DMS 273 (cell line): ENCODE measurements around the gene LRMDA.

Source experiments
- DNase-seq: peaks from one replicate; lab custom pipeline; 2025; ENCODE audit not compliant: unreplicated experiment; lab: John Stamatoyannopoulos, UW

LRMDA gene

DNA sequence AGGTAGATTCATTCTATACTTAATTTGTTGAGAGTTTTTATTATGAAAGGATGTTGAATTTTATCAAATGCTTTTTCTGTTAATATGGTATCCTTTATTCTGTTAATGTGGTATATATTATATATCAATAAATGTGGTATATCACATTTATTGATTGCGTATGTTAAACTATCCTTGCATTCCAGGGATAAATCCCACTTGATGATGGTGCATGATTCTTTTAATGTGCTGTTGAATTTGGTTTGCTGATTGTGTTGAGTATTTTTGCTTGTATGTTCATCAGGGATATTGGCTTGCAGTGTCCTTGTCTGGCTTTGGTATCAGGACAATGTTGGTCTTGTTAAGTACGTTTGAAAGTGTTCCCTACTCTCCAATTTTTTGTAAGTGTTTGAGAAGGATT, 11.9 kb downstream of the LRMDA start:
- no peak for DNase-seq

DNA sequence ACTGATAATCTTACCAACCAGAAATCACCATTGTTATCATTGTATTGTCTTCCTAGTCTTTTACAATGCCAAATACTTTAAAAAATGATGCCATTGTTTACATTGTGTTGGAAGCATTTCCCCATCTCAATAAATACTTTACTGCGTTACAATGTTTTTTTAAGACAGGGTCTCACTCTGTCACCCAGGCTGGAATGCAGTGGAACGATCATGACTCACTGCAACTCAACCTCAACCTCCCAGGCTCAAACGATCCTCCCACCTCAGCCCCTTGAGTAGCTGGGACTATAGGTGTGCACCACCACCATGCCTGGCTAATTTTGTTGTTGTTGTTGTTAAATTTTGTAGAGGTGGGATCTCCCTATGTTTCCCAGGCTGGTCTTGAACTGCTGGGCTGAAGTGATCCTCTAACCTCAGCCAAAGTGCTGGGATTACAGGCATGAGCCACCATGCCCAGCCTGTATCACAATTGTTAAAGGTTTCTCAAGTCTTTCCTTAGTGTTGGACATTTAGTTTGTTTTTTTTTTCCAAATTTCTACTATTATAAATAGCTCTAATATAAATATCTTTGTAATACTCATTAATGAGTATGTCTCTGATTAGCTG, 13.5 kb downstream of the LRMDA start:
- no peak for DNase-seq

DNA sequence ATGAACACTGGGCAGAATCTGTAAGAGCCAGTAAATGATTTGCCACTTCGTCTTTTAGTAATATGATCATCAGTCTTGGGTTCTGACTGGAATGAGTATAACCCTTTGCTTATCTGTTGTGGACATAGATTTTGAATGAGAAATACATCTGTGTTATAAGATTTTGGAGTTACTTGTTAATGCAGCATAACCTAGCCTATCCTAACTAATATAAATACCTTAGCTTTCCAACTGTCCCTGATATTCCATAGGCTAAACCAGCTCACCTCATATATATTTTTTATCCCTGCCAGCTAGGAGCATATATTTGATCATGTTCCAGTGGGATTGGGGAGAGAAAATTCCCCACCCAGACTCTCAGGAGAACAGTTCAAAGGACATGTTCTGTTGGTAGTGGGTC, 15.1 kb downstream of the LRMDA start:
- DNase-seq, result no peak

DNA sequence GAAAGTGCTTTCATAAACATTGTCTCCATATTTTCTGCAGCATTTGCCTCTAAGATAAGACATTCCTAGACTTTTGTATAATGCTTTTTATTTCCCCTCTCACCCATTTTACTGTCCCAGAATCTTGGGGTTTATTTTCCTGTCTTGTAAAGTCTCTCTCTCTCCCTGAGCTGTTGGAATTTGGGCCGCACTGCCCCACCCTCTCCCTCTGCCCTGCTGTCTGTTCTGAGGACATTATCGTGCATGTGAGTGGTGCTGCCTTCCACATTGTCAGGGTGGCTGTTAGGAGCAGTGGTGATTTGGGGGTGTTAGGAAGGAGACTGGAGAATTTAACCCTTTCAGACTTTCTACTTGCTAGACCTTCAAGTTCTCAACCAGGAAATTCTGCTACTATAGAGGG, 16.7 kb downstream of the LRMDA start:
- DNase-seq, result no peak

DNA sequence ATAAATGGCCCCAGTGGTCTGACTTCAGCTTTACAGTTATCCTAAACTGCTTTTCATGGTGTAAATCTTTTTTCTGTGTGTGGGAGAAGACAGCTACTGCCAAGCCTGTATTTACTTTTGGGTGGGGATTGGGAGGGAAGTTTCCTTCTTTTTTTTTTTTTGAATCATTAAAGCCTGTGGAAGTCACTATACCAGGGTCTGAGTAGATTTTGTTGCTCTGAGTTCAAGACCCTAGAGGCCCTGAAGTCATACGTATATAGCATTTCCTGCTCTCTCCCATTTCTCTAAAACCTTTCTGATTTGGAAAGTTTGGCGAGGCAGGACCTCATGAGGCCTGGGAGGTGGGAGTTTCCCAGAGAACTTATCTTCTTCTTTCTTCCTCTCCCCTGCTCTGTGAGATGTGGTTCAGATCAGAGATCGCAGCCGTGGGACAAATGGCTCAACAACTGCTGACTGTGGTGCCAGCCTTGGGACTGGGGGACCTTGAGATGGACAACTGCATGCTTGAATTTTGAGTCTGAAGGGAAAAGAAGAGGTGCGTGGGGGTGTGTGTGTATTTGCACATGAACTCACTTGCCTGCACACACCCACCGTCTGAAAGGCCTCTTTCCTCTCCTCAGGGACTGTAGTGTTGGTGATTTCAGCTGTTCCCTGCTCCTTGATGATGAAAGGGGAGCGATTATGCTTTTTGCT, 18.1 kb downstream of the LRMDA start:
- no peak for DNase-seq

DNA sequence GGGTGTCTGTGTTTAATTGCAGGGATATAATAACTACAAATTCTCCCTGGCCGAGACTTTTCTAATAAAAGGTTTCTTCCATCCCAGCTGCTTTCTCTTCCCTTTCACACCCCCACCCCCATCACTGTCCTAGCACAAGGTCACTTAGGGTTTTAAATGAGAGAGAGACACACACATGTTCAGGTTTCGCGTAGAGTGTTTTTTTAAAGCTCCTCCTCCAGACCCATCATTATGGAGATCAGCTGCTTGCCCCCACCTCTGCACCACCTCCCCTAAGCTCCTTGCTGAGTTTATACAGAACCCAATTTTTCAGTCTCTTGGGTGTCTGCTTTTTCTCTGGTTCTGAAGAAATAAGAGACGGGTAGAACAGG, 18.6 kb downstream of the LRMDA start:
- DNase-seq, result no peak

DNA sequence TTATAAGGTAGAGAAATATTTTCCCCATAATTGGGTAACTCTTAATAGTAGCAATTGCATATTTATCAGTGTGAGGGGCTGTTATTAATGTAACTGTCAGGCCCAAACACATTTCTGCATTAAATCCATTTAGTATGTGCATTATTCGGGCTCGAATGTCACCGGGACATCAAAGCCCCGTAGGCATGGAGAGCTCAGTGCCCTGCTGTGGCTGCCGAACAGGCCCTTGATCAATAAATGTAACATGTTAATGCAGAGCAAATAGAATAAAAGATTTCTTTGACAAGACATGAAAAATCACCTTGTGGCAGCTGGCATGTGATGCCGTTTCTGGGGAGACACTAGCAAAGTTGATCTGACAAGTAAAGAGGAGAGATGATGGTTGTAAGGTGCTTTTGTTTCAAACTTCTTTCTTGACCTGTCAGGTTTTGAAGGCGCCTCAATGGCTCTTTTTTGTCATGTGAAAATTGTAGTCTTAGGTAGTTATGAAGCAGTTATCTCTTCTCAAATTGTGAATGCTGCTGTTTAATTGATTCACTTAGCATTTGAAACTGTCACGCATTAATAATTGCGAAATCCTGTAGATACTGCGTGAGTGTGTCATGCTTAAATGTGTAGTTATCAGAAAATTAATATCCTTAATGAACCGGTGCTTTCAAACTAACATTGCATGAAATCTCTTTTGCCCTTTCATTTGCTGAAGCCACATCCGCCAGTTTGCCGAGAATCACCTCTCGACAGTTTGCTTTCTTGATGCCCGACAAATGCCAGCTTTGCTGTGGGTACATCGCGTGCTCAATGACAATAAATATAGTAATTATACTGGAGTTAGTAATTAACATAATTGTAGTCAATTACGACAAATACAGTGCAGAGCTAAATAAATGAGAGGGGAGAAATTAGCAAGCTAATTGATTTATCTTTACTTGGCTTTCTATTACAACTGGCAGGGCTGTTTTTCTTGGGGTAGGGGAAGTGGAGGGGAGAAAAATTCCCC, 19.5 kb downstream of the LRMDA start:
- DNase-seq, result no peak

DNA sequence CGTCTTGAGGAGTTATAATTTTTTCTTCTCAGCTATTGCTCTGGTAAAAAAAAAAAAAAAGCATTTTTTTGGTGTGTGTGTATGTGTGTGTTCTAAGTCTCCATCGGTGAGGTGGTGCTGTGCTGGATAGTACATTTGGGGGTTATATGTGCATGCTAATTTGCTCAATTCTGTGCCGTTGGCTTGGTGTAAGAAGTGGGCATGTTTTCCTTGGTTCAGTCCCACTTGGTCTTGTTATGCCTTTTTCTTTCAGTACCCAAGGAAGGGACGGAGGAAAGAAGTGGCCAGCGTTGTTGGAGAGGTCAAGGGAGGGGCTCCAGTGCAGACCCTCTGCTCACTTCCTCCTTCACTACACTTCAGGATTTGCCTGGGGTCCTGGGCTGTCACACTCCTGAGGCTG, 20.4 kb downstream of the LRMDA start:
- DNase-seq, result no peak

DNA sequence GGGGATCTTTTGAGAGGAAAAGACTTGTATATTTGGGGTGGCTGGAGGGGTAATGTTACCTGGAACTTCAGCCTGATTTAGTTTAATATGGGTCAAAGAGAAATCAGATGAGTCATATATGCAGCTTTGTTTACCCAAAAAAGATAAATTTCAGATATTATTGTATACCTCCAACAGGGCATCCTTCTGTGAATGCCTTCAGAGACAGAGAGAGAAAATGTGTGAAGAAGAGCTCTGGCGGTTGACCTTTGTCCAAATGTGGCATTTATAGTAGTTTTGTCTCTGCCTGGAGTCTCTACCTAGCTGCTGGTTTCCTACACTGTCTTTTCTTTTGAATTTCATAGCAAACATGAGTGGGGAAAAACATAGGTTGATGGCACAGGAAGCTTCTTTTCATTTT, 21.6 kb downstream of the LRMDA start:
- no peak for DNase-seq

DNA sequence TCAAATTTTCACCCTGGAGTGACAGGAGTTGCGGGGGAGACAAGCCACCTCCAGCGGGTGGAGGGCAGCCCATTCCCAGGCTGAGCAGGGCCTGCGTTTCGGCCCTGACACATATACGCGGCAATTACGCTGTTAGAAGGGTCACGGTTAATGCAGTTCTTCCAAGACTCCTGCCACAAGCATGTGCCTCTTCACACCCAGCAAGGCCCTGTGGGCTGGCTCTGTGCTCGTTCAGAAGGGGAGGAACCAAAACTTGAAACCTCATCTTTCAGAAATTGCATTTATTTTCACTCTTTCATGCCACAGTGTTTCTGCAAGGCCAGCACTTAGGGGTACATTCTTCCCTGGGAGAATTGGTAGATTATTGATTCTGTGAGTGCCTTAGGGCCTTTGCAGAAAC, 24.7 kb downstream of the LRMDA start:
- no peak for DNase-seq

DNA sequence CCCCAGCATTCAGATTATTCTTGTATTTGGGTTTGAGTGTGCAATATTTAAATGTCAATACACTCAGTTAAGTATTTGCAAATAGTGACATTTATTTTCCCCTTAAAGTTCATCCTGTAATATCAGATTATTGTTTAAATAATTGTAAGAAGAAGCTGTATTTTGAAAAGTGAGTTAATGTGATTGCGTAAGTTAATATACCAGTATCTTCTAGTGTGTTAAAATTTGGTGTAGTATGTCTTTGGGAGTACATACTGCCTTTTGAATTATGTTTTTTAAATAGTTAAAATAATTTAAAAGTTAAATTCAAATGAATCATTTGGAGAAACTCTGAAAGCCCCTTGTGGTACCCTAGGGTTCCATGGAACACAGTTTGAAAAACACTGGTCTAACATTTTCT, 28.6 kb downstream of the LRMDA start:
- DNase-seq, result no peak

DNA sequence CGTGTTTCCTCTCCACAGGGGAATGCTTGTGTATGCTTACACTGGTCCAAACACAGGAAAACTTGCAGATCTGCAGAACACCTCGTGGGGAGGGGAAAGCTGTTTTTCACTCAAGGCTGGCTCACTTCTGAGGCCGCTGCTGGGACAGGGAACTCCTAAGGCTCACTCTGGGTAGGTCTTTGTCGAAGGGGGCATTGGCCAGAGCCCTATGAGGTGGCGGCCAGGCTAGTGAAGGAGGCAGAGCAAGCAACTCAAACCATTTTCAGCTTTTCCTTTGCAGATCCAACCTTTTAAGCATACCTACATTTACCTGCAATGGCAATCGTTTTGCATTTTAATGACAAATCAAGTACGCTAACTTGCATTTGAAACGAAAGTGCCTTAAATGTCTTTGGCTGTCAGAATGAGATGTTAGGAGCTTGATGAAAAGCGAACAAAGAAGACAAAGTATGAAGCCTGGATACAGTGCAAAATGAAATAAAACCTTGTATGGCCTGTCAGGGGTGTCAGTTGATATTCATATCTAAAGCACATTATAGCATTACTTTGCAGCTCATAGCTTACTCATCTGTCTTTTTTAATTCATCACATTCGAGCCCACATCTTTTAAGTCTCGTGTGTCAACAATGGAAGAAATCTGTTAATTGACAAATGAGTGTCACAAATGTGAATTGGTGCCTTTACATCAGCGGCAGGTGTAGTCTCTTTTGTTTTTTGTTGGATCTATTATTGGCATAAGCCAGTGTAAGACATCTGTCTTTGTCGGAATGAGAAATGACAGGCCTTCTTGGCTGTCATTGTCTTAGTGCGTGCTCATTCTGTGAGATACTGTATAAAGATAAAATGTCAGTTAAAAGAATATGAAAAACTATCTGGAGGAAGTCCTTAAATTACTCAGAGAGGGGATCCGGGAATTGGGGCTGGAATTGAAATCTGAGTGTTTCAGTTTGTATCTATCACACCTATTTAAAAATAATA, 30.5 kb downstream of the LRMDA start:
- no peak for DNase-seq

DNA sequence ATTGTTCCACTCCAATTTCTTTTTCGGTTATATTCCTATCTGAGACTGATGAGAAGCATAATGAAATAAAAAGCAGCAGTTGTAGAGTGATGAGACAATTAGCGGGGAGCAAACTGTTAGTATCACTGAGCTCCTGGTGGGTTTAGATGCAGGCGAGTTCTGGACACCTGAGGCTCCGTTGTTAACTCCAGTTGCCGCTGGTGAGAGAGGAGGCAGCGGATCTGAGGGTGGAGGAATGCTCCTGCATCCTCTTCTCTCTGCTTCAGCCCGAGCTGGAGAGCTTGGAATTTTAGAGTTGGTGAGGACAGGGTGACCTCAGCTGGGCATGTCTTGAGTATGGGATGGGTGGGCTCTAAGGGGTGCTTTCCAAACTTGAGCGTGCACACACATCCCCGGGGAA, 31.4 kb downstream of the LRMDA start:
- DNase-seq, result no peak

DNA sequence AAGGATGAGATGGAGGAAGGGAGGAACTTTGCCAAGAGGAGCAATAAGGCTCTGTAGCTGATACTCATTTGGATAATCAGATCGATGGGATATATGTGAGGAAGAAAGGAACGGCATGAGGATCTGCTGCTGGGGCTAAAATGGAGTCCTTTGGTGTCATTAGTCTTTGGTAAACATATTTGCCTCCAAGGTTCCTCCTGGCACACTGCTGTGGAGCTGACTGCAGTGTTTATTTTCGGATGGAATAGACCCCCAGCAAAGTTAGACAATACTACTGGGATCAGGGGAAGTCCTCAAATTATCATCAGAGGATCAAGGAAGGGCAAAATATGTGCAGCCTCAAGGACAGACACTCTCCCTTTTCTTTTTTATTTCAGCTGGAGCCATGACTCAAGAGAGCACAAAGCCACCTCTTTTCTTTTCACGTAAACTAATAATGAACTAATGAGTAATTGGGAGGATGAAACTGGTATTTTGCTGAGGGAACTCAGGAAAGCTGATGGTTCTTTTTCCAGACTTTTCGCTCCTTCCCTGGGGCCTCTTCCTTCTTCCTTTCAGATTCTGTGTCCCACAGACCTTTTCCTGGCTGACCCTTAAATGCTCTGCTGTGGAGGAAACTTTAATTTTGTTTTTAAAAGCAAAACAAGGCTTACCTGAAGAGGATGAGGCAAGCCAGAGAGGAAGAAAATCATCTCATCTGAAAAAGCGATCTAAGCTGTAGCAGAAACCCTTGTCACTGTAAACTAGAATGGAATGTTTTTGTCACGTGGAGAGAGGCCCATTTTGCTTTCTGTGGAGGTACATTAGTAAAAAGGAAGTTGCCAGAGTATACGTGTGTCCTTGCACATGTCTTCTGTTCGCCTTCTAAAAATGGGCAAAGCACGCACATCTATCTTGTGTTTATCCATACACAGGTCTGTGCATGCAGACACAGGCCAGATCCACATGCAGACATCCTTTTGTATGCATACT, 33.3 kb downstream of the LRMDA start:
- DNase-seq, result no peak

DNA sequence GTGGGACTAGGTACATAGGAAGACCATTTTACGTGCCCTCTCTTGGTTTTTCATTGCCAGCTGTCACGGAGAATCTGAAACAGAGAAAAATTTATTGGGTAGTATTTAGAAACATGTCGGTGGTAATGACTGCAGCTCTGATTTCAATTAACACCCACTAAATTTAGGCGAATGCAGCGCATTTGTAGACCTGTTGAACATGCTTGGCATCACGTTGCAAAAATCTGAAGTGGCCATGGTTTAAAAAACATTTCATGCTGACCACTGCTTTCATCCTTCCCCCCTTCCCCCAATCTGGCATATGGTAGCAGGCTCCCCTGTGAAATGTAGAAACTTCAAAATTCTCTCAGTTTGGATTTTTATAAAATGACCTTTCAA, 34.0 kb downstream of the LRMDA start:
- DNase-seq, result no peak

DNA sequence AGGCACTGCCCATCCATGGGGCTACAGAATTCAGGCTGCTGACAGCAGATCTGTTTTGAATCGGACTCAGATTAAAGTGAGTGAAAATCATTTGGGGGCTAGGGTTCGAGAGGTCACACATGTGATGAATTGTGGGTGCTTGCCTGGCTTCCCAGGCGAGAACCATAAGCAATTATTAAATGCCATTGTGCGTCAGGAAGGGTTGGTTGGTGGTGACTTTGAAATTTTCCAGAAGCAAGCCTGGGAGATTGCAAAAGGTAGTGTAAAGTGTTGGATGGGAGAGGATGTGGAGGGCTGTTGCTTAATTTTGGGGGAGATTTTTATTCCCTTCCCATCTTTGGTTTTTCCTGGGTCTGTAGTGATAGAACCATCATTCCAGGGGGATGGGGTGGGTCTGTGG, 34.6 kb downstream of the LRMDA start:
- no peak for DNase-seq

DNA sequence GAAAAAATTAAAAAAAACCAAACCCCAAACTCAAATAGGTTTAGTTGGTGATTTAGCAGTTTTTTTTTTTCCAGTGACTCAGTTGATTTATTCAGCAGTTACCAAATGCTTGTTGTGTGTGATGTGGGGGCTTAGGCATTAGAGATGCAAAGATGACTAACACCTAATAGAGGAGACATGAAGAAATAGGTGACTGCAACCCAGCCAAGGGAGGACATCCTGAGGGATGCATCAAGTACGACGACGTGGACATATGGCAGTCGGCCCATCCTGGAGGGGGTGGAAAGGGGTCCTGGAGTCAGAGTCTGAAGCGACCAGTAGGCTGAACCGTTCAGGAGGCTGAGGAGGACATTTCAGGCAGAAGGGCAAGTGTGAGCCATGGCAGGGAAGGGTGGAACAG, 35.5 kb downstream of the LRMDA start:
- no peak for DNase-seq

DNA sequence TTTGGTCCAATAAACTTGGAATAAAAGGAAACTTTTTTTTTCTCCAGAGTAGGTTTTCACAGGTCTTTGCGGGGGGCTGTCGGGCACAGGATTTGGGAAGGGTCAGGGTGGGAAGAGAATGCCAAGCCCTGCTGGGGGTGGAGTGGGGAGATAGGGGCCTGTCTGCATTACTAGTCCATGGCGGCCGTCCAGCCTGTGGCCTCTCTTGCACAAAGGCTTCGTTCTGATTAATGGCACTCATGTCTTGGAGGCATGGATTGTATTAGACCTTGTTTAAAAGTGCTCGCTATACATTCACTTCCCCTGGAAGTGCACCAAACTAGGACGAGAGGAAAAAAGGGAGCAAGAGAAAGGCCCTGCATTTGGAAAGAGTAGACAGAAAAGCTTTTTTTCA, 37.2 kb downstream of the LRMDA start:
- no peak for DNase-seq

DNA sequence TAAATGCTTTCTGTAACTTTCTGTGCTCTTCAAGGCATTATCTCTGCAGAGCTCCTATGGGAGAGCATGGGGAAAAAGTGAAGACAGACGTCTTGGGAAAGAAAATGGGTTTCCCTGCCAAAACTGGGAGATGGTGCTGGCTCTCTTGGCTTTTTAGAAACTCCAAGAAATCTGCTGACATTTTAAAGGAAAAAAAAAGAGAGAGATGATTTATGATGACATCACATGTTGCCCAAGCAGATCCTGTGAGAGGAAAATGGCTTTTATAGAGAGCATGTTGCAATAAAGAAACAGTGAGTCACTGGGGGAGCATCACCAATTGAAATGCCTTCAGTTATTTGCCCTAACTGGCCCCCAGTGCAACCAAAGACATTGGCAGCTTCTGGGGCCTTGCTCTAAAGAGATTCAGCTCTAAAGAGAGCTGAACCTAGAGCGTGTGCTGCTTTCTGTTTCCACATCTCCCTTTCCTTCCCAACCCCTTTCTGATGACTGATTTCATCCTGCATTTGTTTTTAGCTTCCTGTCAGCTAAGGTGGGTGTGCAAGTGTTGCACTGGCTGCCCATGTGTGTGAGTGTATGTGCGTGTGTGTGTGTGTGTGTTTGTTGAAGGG, 37.7 kb downstream of the LRMDA start:
- DNase-seq, result no peak
